ENCODE results near the gene ESRRA.
"Not testable (repeated sequence)": the region's sequence is repeated elsewhere in the genome, so short reads cannot be mapped to it uniquely, and the experiment has no call there.

The ESRRA gene

GRCh38 chr11:64292460-64293254 is 12.7 kb upstream of the ESRRA start:
- no peak for DNase-seq

DNA sequence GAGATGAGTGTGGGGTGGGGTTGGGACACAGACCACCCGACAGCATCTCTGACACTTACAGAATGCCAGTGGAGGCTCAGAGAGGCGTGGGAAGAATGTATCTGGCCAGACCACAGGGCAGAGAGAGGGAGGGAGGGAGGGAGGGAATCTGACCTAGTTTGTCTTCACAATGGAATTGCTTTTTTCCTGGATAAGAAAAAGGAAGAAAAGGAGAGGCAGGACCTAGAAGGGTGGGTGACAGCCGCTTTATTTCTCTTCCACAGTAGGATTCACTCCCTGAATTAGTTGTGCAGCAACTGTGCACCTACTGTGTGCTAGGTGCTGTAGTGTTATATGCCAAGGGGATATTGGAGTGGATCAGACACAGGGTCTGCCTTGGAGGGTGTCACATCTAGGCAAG is 10.6 kb upstream of the ESRRA start:
- no peak for DNase-seq

- no peak for DNase-seq
Observed at GRCh38 chr11:64295760-64296159, 9.6 kb upstream of the ESRRA start.

- DNase-seq: no peak
Observed at GRCh38 chr11:64296236-64296635, 9.1 kb upstream of the ESRRA start.

- no peak for DNase-seq
Observed at GRCh38 chr11:64296830-64297698, 8.3 kb upstream of the ESRRA start.

GRCh38 chr11:64297699-64298358 is 7.5 kb upstream of the ESRRA start:
- no peak for DNase-seq

DNA sequence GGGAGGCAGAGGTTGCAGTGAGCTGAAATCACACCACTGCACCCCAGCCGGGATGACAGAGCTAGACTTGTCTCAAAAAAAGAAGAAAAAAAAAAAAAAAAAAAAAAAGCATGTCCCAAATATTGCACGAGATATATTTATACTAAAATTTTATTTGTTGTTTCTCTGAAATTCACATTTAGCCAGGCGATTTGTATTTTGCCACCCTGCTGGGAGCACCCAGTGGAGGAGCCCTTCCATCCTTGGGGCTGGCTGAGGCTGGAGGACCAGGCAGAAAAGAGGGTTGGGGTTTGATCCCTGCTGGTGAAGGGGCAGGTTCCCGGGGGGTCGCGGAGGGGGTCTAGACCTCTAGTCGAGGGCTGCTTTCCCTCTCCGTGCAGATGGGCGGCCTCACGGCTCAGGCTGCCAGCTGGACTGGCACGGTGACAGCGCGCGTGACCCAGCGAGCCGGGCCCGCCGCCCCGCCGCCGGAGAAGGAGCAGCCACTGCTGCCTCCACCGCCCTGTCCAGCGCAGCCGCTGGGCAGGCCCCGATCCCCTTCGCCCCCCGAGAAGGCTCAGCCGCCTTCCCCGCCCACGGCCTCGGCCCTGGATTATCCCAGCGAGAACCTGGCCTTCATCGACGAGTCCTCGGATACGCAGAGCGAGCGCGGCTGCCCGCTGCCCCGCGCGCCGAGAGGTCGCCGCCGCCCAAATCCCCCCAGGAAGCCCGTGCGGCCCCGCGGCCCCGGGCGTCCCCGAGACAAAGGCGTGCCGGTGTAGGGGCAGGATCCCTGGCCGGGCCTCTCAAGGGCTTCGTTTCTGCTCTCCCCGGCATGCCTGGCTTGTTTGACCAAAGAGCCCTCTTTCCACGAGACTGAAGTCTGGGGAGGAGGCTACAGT is 6.1 kb upstream of the ESRRA start:
- no peak for DNase-seq

DNA sequence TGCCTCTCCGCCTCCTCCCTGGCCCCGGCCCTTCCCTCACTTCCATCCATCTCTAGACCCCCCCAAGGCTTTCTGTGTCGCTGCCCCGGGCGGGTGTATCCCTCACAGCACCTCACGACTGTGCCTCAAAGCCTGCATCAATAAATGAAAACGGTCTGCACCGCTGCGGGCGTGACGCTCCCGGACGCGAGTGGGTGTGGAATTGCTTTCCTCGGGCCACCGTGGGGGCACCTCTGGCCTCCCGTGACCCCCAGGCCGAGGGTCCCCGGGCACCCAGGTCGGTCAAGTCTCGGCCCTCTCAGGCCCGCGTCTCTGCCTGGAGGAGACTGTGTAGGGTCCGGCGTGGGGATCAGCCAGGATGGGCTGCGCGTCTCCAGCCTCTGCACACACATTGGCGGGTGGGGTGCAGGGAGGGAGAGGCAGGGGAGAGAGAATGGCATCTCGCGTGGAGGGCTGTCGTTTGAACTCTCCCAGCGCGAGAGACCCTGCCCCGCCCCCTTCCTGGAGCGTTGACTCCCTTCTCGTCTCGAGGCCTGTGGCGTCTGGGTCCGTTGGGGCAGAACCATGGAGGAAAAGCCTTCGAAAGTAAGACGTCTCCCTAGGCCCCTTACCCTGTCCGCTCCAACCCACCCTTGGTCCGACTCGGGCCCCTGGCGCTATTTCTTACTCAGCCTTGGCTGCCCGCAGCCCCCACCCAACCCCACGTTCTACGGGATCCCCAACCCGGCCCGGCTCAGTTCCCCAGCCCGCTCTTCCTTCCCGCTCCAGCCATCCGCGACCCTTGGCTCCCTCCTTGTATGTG is 5.3 kb upstream of the ESRRA start, which contains the start of gene CATSPERZ:
CATSPERZ (plus strand) TSS at position 512 of the 802 bp plus-strand sequence; CDS start at position 565, 53 bp downstream.
- no peak for DNase-seq

DNA sequence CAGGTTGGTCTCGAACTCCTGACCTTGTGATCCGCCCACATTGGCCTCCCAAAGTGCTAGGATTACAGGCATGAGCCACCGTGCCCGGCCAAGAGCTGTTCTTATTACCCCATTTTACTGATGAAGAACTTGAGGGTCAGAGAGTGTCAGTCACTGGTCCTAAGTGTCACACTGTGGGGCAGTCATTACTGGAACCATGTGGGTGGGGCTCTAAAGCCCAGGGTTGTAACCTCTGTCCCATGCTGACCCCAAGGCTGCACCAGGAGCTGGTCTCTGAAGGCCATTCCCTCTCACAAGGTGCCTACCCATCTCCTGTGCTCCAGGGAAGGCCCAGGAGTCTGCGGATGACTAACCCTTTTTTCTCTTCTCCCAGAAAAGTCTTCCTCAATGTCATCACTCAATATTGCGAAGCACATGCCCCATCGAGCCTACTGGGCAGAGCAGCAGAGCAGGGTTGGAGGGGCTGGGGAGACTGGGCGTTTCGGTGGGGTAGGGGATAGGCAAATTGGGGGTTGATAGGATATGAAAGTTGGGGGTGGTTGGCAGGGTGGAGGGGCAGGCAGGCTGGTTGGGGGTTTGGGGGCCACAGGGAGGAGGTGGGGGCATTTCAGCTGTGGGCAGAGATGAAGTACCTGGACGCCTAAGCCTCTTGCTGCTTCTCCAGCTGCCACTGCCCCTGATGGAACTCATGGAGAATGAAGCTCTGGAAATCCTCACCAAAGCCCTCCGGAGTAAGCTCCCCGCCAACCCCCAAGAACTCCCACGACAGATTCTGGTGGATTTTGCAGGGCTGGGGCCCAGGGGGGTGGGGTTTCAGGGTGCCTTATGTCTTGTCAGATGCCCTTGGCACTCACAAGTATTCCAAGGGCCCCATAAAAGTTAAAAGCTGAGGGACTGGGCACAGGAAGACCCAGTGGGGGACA is 2.0 kb upstream of the ESRRA start:
- no peak for DNase-seq

DNA sequence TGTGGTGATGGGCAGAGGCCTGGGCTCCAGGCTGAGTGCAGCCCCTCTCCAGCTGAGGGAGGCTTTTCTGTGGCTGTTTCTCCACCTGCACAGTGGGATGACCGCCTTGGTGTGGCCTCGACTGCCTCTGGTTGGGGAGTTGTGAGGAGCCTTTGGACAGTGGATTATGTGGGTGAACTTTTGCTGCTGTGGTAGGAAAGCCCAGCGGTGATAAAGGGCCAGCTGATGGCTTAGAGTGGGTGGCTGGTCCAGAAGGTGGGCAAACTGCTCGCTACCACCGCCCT is 1.4 kb upstream of the ESRRA start:
- no peak for DNase-seq

DNA sequence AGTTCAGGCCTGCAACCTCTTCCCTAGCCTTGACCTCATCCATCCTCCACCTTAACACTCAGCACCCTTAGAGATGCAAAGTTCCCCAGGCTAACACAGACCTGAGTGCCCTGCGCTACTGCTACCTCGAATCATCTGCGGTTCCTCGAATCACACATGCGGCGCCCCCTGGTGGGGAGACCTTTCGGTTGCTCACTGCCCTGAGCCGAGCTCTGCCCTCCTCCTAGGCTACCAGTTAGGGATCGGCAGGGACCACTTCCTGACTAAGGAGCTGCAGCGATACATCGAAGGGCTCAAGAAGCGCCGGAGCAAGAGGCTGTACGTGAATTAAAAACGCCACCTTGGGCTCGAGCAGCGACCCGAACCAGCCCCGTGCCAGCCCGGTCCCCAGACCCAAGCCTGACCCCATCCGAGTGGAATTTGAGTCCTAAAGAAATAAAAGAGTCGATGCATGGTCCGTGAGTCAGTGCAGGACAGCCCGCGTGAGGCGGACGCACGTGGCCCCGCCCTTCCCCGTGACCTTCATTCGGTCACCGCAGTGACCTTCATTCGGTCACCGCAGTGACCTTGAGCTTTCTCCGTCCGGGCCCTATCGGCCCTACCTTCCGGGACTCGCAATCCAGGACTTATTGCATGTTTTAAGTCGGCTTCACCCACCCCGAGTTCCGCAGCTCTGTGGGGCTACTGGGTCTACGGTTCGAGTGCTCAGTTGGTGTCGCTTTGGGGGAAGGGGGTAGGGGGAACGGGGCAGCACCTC is 830 bp upstream of the ESRRA start:
- DNase-seq: peak; percentile 87 to 94

DNA sequence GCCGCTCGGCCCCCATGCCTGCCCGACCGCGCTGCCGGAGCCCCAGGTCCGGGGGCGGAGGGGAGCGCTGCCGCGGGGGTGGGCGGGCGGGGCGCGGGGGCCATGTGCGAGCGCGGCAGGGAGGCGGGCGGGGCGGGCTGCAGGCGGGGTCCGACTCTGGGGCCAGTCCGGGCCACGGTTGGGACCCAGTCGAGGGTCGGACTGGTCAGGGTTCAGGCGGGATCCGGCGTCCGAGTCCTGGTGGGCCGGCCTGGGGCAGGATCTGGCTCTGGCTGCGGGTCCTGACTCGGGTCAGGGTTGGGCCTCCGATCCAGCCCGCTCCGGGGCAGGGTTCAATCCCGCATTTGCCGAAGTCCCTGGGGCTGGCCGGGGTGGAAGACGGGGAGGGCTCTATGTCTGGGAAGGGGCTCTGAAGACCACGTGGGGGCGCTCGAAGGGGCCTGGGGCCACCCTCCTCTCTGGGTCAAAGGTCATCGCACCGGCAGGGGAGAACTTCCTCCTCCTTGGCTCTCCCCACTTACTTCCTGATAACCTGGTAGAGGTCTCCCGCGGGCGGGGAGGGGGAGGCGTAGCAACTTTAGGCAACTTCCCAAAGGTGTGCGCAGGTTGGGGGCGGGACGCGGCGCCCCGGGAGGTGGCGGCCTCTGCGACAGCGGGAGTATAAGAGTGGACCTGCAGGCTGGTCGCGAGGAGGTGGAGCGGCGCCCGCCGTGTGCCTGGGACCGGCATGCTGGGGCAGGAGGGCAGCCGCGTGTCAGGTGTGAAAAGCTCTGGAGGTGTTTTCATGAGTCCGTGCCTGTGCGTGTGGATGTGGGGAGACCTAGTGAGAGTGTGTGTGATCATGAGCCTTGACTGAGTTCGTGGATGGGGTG is 603 bp downstream of the ESRRA start:
- peak; percentile 63 to 81 for DNase-seq

DNA sequence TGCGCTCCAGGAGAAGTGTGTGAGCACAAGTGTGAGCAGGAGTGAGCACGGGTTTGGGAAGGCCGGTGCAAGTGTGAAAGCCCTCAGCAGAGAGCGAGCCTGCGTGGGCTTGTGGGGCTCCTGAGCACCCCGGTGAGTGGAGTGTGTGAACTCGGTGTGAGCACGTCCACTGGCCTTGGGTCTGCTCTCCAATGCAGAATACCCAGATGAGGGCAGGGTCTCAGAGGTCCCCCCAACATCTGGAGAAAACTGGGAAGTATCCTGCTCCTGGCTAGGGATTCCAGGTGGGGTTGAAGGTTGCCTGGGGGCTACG is 1.2 kb downstream of the ESRRA start:
- DNase-seq: no peak

- no peak for DNase-seq
Observed at GRCh38 chr11:64306876-64307622, 1.7 kb downstream of the ESRRA start.

DNA sequence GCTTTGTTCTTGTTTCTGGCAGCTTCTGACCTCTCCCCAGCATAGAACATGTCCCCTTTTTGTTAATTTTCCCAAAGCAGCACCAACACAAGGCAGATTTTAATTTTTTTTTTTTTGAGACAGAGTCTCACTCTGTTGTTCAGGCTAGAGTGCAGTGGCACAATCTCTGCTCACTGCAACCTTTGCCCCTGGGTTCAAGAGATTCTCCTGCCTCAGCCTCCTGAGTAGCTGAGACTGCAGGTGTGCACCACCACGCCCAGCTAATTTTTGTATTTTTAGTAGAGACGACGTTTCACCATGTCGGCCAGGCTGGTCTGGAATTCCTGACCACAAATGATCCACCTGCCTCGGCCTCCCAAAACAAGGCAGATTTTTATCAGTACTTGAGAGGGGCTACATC is 2.5 kb downstream of the ESRRA start:
- DNase-seq: not testable (repeated sequence)

DNA sequence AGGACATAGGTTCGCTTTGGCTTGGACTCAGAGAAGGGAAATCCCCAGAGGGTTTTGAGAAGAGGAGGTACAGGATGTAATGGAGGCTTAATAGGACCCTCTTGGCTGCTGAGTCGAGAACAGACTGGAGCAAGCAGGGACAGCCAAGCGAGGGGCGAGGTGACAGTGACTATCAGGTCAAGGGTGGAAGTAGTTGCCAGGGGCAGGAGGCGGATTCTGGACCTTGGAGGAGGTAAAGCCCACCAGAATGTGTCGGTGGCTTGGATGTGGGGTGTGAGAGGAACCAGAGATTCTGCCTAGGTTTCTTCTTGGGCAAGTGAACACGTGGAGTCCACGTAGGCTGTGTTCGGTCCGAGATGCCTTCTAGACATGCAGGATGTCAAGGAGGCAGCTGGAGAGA is 7.6 kb downstream of the ESRRA start:
- no peak for DNase-seq

- DNase-seq: no peak
Observed at GRCh38 chr11:64313491-64314145, 8.3 kb downstream of the ESRRA start.
